HG02884 (cell line): ENCODE data around the gene XCL1.
"Not testable (repeated sequence)": the region's sequence is repeated elsewhere in the genome, so short reads cannot be mapped to it uniquely, and the experiment has no call there.

Experiments
- ATAC-seq: cut with Tn5 transposase; IDR thresholded peaks from one replicate; pipeline ENCODE4 v1.9.1; 2021; ENCODE audit warnings: mild to moderate bottlenecking, moderate library complexity; ENCODE audit not compliant: unreplicated experiment

Gene XCL1

DNA sequence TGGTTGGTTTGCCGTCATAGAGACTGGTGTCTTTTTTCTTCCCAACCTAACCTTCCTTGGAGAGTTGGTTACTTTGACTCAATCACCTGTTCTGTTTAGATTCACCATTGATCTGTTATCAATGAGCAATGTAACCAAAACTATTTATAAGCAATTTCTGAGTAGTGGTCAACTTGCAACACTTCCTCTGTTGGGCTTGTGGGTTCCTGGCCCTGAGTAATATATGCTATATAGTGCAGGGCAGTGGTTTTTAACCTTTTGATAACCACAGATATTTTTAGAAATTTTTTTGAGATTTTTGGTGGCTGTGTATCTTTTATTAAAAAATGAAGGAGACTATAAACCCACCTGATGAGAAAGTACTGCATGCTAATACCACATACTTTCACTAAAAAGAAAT, 9.4 kb upstream of the XCL1 start:
- no peak for ATAC-seq

DNA sequence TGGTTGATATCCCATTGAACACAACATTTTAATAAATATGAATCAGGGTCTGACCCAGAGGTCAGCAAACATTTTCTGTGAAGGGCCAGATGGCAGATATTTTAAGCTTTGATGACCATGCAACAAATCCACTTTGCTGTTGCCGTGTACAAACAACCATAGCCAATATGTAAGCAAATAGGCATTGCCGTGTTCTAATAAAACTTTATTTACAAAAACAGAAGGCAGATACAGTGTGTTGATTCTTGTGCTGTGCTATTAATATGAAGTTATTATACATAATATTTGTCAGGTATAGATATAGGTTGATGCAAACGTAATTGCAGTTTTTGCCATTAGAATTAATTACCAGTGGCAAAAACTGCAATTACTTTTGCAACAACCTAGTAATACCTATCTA, 8.8 kb upstream of the XCL1 start:
- ATAC-seq: no peak

DNA sequence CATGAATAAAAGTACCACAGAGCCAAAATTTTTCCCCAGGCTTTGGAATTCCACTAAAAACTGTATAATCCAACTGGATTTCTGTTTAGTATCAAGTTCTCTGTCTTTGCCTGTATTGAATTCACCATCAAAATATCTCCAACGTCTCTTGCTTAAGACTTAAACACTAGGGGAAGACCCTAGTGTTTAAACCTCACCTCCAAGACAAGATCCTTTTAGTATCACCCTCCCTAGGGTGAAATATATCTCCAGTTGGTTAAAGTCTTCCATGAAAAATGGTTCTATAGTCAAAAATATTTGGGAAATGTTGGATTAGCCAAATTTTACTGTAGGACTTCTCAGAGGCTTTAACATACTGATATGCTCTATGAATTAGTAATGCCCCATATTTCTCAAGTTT, 8.1 kb upstream of the XCL1 start:
- ATAC-seq: no peak

DNA sequence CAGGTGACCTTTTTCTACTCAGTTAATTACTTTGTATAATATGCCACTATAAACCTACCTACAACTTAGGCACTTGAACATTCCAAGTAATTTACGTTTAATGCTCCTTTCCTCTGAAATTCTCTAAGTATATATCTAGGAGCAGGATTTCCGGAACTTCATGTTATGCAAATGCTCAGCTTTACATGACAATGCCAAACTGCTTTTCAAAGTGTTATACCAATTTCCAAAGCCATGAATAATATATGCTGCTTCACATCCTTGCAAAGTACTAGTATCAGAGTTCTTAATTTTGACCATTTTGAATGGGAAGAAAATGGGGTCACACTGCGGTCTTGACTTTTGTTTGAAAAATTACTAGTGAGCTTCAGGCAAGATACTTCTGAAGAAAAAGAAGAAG, 5.8 kb upstream of the XCL1 start:
- ATAC-seq: no peak

DNA sequence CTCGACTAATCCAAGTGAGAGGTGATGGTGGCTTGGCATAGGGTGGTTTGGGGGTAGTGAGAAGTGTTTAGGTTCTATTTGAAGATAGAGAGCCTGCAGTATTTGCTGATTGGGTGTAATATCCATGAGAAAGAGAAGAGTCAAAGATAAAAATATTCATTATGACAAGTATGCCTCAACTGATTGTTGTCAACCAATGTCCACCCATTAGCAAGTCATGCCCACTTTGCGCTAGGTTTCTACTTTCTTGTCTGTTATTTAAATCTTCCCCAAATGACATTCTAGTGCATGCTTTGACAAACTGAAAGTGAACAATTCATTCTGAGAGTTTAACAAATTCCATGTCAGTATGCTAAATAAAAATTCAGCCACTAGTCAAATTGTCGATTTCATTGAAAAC, 3.8 kb upstream of the XCL1 start:
- ATAC-seq: no peak

DNA sequence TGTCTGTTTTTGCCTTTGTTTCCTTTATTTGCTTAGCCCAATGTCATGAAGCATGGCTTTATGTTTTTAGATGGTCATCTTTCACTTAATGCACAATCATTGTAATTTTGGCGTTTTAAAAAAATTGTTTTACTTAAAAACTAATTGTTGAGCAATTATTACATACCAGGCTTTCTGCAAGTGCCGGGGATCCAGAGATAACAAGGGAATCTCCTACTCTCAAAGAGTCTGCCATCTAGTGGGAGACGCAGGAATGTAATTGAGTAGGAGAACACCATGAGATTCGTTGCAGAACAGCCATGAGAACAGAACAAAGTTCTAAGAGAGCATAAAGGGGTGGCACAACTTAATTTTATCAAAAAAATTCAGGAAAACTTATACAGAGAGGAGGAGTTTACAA, 2.2 kb upstream of the XCL1 start:
- not testable (repeated sequence) for ATAC-seq

DNA sequence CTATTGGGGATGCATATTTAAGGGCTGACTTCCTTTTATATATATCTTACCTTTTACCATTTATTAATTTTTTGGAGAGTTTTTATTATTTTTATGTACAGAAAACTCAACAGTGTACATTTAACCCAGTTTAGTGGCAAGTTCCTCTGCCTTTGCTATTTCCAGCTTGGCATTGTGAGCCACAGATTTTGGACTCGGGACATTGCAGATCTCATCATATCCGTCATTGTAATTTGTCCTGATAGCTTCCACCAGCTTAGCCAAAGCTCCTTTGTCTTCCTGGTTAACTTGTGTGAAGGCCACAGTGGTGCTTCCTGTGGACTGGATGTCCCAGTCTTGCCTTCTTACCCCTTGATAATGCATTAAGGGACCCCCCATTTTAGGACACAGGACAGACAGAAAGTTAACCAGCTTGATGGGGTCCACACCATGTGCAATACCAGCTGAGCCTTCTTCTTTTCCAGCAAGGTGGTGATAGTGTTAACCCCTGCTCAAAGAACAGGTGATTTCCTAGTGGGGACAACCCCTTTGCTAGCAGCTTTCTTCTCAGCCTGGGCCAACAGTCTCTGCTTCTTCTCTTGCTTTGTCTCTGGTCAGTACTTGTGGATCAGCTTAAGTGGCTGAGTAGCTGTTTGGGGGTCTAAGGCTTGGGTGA, 2.3 kb downstream of the XCL1 start:
- ATAC-seq: not testable (repeated sequence)

DNA sequence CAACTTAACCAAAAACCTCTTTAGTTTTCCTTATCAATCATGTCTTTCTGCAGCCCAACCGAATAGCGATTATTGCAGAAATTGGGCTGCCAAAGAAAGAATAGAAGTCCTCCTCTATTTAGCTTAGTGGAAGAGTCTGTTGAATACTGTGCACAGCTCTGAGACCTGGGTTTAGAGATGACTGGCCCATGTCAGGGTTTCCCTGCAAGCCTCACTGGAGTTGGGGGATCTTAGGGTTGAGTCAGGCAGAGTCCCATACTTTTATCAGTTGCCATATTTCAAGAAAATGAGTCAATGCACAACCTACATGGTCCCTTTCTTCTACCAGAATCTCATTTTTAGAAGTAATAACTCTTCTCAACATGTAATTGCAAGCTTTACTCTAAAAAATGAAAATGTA, 3.9 kb downstream of the XCL1 start:
- ATAC-seq: not testable (repeated sequence)

DNA sequence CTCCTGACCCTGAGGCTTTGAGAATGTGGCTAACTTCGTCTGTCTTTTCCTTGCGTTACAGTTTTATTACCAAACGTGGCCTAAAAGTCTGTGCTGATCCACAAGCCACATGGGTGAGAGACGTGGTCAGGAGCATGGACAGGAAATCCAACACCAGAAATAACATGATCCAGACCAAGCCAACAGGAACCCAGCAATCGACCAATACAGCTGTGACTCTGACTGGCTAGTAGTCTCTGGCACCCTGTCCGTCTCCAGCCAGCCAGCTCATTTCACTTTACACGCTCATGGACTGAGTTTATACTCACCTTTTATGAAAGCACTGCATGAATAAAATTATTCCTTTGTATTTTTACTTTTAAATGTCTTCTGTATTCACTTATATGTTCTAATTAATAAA, 4.6 kb downstream of the XCL1 start:
- ATAC-seq: not testable (repeated sequence)

DNA sequence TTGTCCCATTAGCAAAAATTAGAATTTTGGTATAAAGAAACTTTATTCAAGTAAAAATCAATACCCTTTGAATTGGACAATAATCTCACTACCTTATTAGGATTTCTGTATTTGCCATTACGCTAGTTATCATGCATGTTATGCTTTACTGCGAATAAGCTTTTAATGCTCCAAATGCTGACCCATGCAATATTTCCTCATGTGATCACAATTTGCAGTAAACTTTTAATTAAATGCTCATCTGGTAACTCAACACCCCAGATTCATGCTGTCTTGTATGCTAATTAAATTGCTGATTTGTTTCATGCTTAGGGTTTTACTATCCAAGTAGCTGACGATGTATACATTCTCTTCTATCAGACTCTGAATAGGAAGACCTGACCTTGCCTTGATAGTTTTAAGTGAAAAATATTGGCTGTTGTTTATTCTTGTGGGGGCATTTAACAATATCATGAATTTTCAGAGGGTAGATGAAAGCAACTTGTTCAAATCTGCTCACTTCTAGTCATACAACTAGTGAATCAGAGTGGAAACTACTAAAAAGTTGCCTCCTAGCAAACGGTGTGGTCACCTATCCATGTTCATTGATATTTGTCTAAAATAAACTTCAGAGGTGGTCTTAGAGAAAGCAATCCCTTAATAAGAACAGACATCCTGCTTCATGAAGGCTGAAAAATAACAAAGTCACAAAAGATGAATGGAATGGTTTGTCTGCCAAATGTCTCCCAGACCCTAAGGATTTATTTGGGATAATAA, 5.6 kb downstream of the XCL1 start:
- ATAC-seq: no peak

DNA sequence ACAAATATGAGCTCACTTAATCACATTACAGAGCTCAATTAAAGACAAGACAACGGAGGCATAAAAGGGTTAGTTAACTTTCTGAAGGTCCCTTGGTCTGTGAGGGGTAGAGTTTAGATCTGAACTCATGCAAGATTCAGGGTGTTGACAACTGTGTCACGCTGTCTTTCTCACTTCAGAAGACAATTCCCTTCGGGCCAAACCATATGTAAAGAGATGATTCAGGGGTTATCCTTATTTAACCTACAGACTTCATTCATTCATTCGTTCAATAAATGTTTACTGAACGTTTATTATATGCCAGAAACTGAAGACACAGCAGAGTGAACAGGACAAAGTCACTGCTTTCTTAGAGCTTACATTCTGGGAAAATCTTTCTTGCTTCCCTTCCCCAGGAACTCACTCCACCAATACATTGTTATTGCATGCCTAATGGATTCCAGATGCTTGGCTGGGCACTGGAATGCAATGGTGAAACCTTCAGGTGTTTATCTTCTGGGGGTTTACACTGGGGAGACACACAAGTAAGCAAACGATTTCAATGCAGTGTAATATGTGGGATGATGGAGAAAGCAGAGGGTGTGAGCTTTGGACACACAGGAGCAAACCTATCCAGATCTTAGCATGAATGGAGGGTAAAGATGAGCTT, 6.4 kb downstream of the XCL1 start:
- ATAC-seq: no peak

DNA sequence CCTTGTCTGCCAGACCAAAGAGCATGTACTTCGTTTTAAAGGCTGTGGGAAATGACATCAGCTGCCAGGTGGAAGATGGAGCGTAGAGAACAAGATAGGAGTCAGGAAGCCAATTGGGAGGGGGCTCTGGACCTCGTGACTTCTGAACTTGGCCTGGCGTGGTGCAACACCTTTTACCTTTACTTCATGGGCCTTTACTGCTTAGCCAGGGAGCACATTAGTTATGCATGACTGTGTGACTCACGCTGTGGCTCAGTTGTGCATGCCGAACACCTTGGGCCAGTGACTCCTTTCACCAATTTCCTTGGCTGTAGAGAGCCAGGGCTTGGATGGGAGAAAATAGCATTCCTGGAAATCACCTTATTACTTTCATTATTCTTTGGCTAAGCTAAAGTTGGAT, 7.2 kb downstream of the XCL1 start:
- ATAC-seq: no peak

DNA sequence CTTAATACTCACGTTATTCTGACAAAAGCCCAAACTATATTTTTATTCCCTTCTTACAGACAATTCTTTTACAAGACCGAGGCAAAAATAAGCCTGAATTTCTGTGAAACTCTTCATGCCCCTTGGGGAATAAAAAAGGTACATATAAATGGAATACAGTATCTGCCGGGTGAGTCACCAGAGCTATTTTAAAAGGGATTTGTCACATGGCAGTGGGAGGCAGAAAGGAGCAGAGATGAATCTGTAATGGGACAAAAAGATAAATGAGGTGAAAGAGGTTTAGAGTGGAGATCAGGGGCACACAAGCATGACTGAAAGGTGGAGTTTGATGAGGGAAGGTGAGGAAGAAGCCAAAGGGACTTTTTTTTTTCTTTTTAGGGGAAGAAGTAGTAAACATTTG, 8.8 kb downstream of the XCL1 start:
- no peak for ATAC-seq

DNA sequence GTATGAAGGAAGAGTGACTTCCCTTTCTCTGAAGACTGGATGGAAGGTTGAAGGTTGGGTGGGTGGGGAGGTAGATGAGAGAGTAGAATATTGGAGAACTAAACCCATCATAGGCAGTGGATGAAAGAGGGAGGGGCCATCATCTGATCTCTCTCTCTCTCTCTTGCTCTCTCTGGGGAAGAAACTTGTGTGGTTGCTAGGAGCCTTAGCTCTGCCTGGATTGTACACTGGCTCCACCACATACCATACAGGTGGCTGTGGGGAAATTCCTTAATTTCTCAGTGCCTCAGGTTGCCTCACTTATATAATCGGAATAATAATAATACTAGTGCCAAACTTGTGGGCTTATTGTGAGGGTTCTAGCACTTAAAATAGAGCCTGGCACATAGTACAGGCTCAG, 9.5 kb downstream of the XCL1 start:
- ATAC-seq: no peak

DNA sequence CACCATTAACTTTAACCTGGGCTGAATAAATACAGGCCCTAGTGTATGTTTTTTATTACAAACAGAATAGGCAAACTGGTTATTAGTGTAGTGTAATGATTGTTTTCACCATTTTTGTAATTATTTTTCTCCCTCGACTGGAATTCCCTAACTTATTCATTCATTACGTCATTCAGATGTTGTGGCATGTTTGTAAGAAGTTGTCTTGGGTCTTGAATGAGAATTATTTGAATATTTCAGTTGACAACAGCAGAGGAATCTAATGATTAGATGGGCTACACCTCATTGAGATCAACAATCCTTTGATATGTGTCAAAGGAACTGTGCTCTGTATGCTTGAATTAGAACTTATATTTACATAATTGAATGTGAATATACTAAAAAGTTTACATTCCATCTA, 12.8 kb downstream of the XCL1 start:
- ATAC-seq: no peak

DNA sequence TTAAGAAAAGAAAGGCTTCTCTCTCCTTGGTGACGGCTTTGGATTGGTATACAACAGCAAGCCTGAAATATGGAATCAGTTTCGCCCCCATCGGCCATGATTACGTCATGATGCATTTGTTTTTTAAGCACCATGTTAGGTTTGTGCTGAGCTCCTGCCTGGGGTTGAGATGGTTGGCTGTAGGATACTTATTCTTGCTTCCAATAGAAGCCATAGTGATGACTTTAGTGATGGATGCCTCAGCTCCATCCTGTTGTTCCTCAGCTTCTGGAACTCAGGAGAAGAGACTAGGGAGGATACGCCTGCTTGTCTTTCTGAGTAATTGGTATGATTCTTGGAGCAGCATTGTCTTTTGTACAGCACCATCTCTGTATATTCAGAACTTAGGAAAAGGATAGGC, 14.7 kb downstream of the XCL1 start:
- ATAC-seq: no peak

DNA sequence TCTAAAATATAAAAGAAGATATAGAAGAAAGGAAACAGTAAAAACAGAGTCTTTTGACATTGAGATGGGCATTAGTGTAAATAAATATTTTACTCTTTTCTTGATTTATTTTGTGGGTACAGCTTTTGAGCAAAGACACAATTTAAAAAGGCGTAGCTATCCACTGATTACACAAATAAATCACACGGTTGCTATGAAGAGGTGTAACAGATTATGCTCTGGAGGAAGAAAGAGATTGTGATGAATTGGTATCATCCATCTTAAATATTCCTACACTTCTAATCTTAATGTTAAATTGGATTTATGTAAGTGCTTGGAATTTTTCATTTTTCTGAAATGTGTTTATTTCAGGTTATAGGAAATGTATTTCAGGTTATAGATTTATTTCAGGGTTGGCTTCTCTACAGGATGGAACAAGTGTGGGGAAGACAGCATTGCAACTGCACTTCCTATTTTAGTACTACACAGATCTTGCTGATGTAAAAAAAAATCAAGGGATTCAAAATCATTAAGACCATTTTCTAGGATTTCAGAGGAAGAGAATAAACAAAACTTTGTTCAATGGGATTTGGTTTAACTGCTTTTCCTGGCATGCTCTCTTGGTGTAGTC, 15.3 kb downstream of the XCL1 start:
- no peak for ATAC-seq

DNA sequence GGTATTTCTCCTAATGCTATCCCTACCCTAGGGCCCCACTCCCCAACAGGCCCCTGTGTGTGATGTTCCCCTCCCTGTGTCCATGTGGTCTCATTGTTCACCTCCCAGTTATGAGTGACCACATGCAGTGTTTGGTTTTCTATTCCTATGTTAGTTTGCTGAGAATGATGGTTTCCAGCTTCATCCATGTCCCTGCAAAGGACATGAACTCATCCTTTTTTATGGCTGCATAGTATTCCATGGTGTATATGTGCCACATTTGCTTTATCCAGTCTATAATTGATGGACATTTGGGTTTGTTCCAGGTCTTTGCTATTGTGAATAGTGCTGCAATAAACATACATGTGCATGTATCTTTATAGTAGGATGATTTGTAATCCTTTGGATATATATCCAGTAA, 19.0 kb downstream of the XCL1 start:
- ATAC-seq: not testable (repeated sequence)

DNA sequence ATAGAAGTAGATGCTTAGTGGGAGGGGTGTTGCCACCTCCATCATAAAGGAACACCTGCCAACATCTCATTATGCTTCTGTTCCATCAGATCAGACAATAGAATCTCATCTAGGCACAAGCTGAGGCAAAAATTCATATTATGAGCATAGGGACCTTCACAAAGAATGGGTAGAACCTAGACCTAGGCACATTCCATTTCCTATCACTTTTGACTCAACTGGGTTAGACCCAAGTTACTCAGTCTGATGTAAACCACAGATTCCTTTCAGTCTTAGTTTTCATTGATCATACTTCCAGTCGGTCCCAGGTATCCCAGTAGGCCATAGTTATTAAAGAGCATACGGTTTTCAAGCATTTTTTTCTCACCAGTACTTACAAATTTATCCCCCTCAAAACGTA, 21.7 kb downstream of the XCL1 start:
- ATAC-seq: no peak

DNA sequence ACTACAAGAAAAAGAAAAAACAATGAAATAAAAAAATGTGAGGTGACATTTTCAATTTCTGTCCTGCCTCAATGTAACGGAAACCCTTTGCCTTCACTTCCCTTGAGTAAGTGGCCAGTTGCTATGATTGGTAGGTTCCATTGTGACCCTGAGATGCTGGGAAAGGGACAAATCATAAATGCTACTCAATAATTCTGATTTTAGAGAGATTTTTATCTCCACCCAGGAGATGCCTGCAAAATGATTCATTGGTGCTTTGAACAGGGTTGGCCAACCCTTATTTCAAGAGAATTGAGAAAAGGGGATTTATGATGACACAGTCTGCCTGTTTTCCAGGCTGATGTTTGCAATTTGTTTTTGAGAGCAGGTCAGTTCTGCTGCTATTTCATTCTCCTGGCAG, 22.5 kb downstream of the XCL1 start:
- no peak for ATAC-seq

DNA sequence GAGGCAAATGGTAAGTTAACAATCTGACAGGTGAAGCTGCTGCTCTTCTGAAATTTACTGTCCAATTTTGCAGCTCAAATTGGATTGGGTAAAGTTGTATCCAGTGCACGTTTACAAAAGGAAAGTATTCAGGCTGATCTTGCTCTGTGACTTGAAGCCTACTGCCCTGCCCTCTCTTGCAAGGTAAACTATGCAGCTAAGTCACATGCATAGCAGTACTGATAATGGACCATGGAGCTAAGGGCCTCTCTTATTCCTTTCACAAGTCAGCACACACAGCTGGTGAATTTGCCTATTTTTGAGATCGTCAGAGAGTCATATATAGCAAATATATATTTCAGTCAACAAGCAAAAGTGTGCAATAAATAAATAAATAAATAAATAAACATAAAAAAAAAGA, 23.2 kb downstream of the XCL1 start:
- no peak for ATAC-seq

DNA sequence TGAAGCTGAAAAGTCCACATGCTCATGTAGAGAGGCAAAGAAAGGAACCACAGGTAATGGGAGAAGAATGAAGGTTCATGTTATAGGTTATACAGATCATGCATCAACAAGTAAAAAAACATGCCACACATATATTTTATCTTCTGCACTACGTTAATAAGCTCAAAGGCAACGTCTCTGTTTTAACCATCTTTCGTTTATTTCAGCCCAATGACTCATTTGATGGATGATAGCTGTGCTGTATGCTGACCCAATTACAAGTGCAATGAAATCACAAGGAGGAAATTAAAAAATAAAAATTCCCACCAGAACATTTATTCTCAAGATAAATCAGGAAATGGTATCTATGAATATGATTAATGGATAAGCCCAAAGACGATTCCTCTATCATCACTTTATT, 24.6 kb downstream of the XCL1 start:
- no peak for ATAC-seq
